Heart right ventricle (tissue), 16 donors: ENCODE results near the gene DOCK8. TPM values are rescaled to one million over a fixed set of nuclear protein-coding genes. Genes with fewer than 3 reads are reported as not detected.
A peak's percentile ranks its signal among the peaks of the same experiment; 100 is the strongest.

ENCODE experiments used
- ATAC-seq, 8 donors: fragments of 200-7000 bp; cut with Tn5 transposase; one replicate each; pipeline ENCODE4 v1.9.1; 2020; ENCODE audit warnings: mild to moderate bottlenecking in 8 of 8, moderate library complexity in 8 of 8, moderate number of reproducible peaks in 1 of 8
- DNase-seq, 2 donors: peaks; one replicate each; pipeline ENCODE4 v3.0.0-alpha.2; 2020
- H3K27ac ChIP-seq, 10 donors: fragments of 200-600 bp; sonication (generic) in 2 of 10; one replicate each; pipeline versions ENCODE4 v1.5.0 to v1.8.0; 2020 to 2022; ENCODE audit warnings: mild to moderate bottlenecking in 3 of 10
- H3K27me3 ChIP-seq, 7 donors: fragments of 200-600 bp; one replicate each; pipeline ENCODE4 v1.8.0; 2021 to 2022; ENCODE audit warnings: mild to moderate bottlenecking in 2 of 7
- H3K36me3 ChIP-seq, 9 donors: fragments of 200-600 bp; sonication (generic) in 1 of 9; one replicate each; pipeline versions ENCODE4 v1.5.0 to v1.8.0; 2020 to 2022; ENCODE audit warnings: mild to moderate bottlenecking in 2 of 9
- H3K4me1 ChIP-seq, 9 donors: fragments of 200-600 bp; sonication (generic) in 1 of 9; one replicate each; pipeline versions ENCODE4 v1.5.0 to v1.8.0; 2020 to 2022; ENCODE audit warnings: mild to moderate bottlenecking in 4 of 9
- H3K4me3 ChIP-seq, 10 donors: fragments of 200-600 bp; sonication (generic) in 2 of 10; one replicate each; pipeline versions ENCODE4 v1.5.0 to v1.8.0; 2020 to 2022; ENCODE audit warnings: mild to moderate bottlenecking in 7 of 10, moderate library complexity in 2 of 10
- H3K9me3 ChIP-seq, 11 donors: fragments of 200-600 bp in 10 of 11; sonication (generic) in 2 of 11; one replicate each; pipeline versions ENCODE4 v1.5.0 to v1.8.0; 2013 to 2022; ENCODE audit warnings: mild to moderate bottlenecking in 2 of 11, control low read depth in 1 of 11, moderate library complexity in 1 of 11
- CTCF ChIP-seq, 9 donors: fragments of 200-600 bp; sonication (generic) in 2 of 9; IDR thresholded peaks; one replicate each; pipeline versions ENCODE4 v1.5.0 to v1.8.0; 2021 to 2022; ENCODE audit warnings: antibody characterized with exemption in 9 of 9, mild to moderate bottlenecking in 5 of 9, moderate library complexity in 1 of 9
- WGBS, 2 donors: extraction: QIAGEN DNeasy Blood & Tissue Kit; methylation state at CpG; one replicate each; pipeline ENCODE4 v1.1.7; 2013; ENCODE audit warnings: inconsistent platforms in 1 of 2; 5-methylcytosine and 5-hydroxymethylcytosine counted together
- intact Hi-C, 10 donors: fragments of 100-400 bp; cut with DNase I; formaldehyde crosslinking; loops; one replicate each; pipeline versions ENCODE4 v1.11.1 to v1.14.2; 2022
- polyA plus RNA-seq, 2 donors: library from polyadenylated mRNA; stranded (reverse); fragments of 200-250 nt; gene quantifications; one replicate each; pipeline ENCODE4 v1.2.3, GENCODE V29; 2013
- total RNA-seq, 10 donors: library from RNA; stranded (reverse); fragmentation: NEBNext Ultra II Directional in 3 of 10; extraction: Animal tissue kit (Norgen Biotek cat#: 25700) in 3 of 10; gene quantifications; one replicate each; pipeline versions ENCODE4 v1.2.1 to v1.2.4, GENCODE V29; 2021 to 2023
- donor health status: Arrhythmogenic right ventricular cardiomyopathy.
- donor health status: ischemic (EF 13 %, LVEDD 7.1; RV severe dilation, severe dysfunction).
- donor health status: healthy with polysubstance abuse.
- donor health status: DM: no; HTN: yes; CAD: no.
- donor health status: DM: no; HTN: no; CAD: no.
- donor health status: ischemic (EF 25% LVEDD 6.9; RV normal size, moderate dysfunction).
- donor health status: ischemic (EF 25% LVEDD 5.7; RV mildly dilated, moderate dysfunction).
- donor health status: healthy.
- donor health status: DM: yes; HTN: yes; CAD: no.
- donor health status: Ischemic cardiomyopathy.
- donor health status: ischemic (EF 35%, LVEDD 5.7; RV mildly dilated, moderate dysfunction).
- donor health status: nonischemic (EF 11% LVEDD 7.7; RV severe dilation, severe dysfunction).
- donor health status: DM: yes; HTN: yes; CAD: no.
- donor health status: PGD.
- donor health status: ischemic (EF 29% LVEDD 5.4; RV normal size, mild dysfunction).
- donor health status: nonischemic (EF 23%, LVEDD 6.1; RV moderate dilation, normal function).

DOCK8 gene
- total and polyA plus RNA-seq, 12 donors: 0.83 to 24.3 (median 2.7) TPM

GRCh38 chr9:281741-282645 is 67.3 kb downstream of the DOCK8 start:
- intact Hi-C loops: no loop called here
- TF ChIP-seq CTCF (IDR thresholded peaks at IDR 0.05): no peak
- no peaks in the 10 kb centered on the region for H3K9me3 ChIP-seq
- DNase-seq (no peak), ATAC-seq (no peak)
- peak overlapping the region in 1 of 10 donors; percentile 32 for H3K27ac ChIP-seq
- H3K4me1 ChIP-seq: peaks cover 0 to 42% (median 0%) of the 10 kb centered on the region in 9 donors
- peaks cover 0 to 52% (median 0%) of the 10 kb centered on the region in 9 donors for H3K36me3 ChIP-seq
- peaks cover 0 to 7% (median 0%) of the 10 kb centered on the region in 7 donors for H3K27me3 ChIP-seq
- no peak overlapping the region for H3K4me3 ChIP-seq
- WGBS, 2 donors: 28 to 34% methylated on average over 8 of the region's 8 CpGs

- no peak for TF ChIP-seq CTCF (IDR thresholded peaks at IDR 0.05)
- no peak for DNase-seq
- no peaks in the 10 kb centered on the region for H3K9me3 ChIP-seq
- peaks cover 0 to 10% (median 0%) of the 10 kb centered on the region in 7 donors for H3K27me3 ChIP-seq
- no peak for ATAC-seq
- intact Hi-C loops: no loop called here
- no peak overlapping the region for H3K27ac ChIP-seq
- no peak overlapping the region for H3K4me3 ChIP-seq
- H3K4me1 ChIP-seq: peaks cover 0 to 13% (median 0%) of the 10 kb centered on the region in 9 donors
- H3K36me3 ChIP-seq: peaks cover 0 to 70% (median 0%) of the 10 kb centered on the region in 9 donors
- WGBS, 2 donors: 80 to 85% methylated on average over 12 of the region's 12 CpGs
These were observed 71.5 kb downstream of the DOCK8 start for GRCh38 chr9:286071-286740.

- no peak for DNase-seq
- no peaks in the 10 kb centered on the region for H3K9me3 ChIP-seq
- H3K4me3 ChIP-seq: no peak overlapping the region
- peaks cover 0 to 20% (median 0%) of the 10 kb centered on the region in 7 donors for H3K27me3 ChIP-seq
- peaks cover 0 to 89% (median 0%) of the 10 kb centered on the region in 9 donors for H3K36me3 ChIP-seq
- intact Hi-C loops: no loop called here
- H3K27ac ChIP-seq: no peak overlapping the region
- TF ChIP-seq CTCF (IDR thresholded peaks at IDR 0.05): no peak
- 53 to 62% methylated on average over 4 of the region's 4 CpGs for WGBS, 2 donors
- no peak for ATAC-seq
- no peaks in the 10 kb centered on the region for H3K4me1 ChIP-seq
These were observed 74.5 kb downstream of the DOCK8 start for GRCh38 chr9:289121-289520.

GRCh38 chr9:292915-293314 is 78.2 kb downstream of the DOCK8 start:
- Histone ChIP-seq H3K36me3 (peaks cover 0 to 66% (median 0%) of the 10 kb centered on the region in 9 donors), H3K9me3 (no peaks in the 10 kb centered on the region), H3K27ac (no peak overlapping the region), H3K4me1 (peaks cover 0 to 33% (median 0%) of the 10 kb centered on the region in 9 donors), H3K27me3 (peaks cover 0 to 31% (median 4%) of the 10 kb centered on the region in 7 donors), H3K4me3 (no peak overlapping the region)
- intact Hi-C loops: loop anchor here in 1 of 10 donors (10.0 kb wide), 1 partner anchor 68 kb away; no protein-coding TSS in a partner anchor
- TF ChIP-seq CTCF (IDR thresholded peaks at IDR 0.05): no peak
- WGBS, 2 donors: 59 to 65% methylated on average over 1 of the region's 1 CpG
- DNase-seq (no peak), ATAC-seq (no peak)
